ENCODE data around the gene BCL2L1.

GRCh38 chr20:31680286-31681127, 42.2 kb downstream of the BCL2L1 start:
- TF ChIP-seq CTCF (IDR thresholded peaks at IDR 0.05), result no peak
- TF ChIP-seq POLR2A (IDR thresholded peaks at IDR 0.05), result no peak
- no peak for TF ChIP-seq EP300 (IDR thresholded peaks at IDR 0.05)

Measured in ovary (tissue), 3 donors.